Effector memory CD4-positive, alpha-beta T cell (primary cell): ENCODE data around the gene PCP4.

Source experiments
- DNase-seq, 3 donors: peaks; one replicate each; pipeline ENCODE4 v3.0.0-alpha.2; 2020
- H3K27ac ChIP-seq: 2 replicates; pipeline ENCODE4 v1.7.0; 2013; ENCODE audit warnings: mild to moderate bottlenecking, low read length, moderate library complexity; ENCODE audit not compliant: insufficient read depth, poor library complexity, severe bottlenecking
- H3K27me3 ChIP-seq: replicated peaks from 2 replicates; pipeline ENCODE4 v1.7.0; 2013; ENCODE audit warnings: mild to moderate bottlenecking, low read length; ENCODE audit not compliant: insufficient read depth, control insufficient read depth, poor library complexity, severe bottlenecking
- H3K36me3 ChIP-seq: 2 replicates; pipeline ENCODE4 v1.7.0; 2013; ENCODE audit warnings: mild to moderate bottlenecking, low read length, moderate library complexity; ENCODE audit not compliant: control insufficient read depth, insufficient read depth
- H3K4me1 ChIP-seq: 2 replicates; pipeline ENCODE4 v1.7.0; 2013; ENCODE audit warnings: low read length, mild to moderate bottlenecking; ENCODE audit not compliant: control insufficient read depth, insufficient read depth, poor library complexity, severe bottlenecking
- H3K4me3 ChIP-seq: 2 replicates; pipeline ENCODE4 v1.7.0; 2013; ENCODE audit warnings: low read length, low read depth, mild to moderate bottlenecking; ENCODE audit not compliant: insufficient read depth, poor library complexity, severe bottlenecking
- H3K9me3 ChIP-seq: 2 replicates; pipeline ENCODE4 v1.7.0; 2013; ENCODE audit warnings: mild to moderate bottlenecking, low read length, moderate library complexity; ENCODE audit not compliant: control insufficient read depth

Gene PCP4

DNA sequence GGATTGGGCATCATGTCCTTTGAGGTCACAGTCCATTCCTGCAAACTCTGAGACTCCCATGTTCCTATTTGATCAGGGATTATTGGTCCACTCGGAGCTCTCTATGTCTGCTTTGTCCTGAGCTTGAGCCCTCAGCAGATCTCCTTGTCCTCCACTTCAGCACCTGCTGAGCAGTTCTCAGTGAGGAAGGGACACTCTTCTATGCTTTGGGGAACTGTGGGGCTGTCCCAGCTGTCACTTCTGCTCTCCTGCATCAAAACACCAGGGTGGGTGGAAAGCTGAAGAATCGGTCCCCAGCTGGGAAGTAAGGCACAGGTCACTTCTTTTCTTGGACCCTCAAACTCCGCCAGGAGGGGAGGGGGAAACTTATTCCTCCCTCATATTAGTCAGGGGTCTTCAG lies 99.5 kb downstream of the PCP4 start:
- Histone ChIP-seq H3K27ac (no peak overlapping the region), H3K27me3 (no peaks in the 10 kb centered on the region), H3K4me3 (no peak overlapping the region), H3K9me3 (no peaks in the 10 kb centered on the region), H3K4me1 (no peaks in the 10 kb centered on the region), H3K36me3 (no peaks in the 10 kb centered on the region)
- no peak for DNase-seq

- no peak overlapping the region for H3K27ac ChIP-seq
- H3K36me3 ChIP-seq: no peaks in the 10 kb centered on the region
- DNase-seq: no peak
- no peaks in the 10 kb centered on the region for H3K9me3 ChIP-seq
- H3K4me3 ChIP-seq: no peak overlapping the region
- no peaks in the 10 kb centered on the region for H3K27me3 ChIP-seq
- no peaks in the 10 kb centered on the region for H3K4me1 ChIP-seq
These were observed 100.8 kb downstream of the PCP4 start for GRCh38 chr21:39968010-39968409.

DNA sequence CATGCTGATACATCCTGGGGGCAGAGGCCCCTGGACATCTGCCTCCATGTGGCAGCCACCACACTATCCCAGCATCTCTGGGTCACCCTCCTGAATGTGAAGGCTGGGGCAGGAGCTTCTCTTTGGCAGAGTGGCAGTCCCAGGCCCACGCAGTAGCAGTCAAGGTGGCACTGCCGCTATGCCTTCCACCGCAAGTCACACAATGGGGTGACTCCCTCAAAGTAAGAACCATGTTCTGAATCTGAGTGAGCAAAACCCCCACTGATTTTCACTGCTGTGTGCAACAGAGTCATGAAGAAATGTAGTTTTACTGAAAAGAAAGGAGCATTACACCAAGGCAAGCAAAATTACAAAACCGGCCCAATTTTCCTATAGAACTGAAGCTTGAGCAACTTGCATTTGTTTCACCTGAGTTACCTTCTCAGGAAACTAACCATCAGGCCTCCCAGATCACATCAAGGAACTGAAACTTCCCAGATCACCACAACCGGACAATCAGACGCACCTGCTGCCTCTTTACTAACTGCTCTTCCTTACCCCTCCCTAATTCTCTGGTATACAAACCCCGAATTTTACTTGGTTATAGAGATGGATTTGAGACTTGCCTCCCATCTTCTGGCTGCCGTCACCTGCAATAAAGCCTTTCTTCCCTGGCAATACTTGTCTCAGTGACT lies 102.6 kb downstream of the PCP4 start:
- no peaks in the 10 kb centered on the region for H3K27me3 ChIP-seq
- no peaks in the 10 kb centered on the region for H3K9me3 ChIP-seq
- no peaks in the 10 kb centered on the region for H3K36me3 ChIP-seq
- DNase-seq: no peak
- no peaks in the 10 kb centered on the region for H3K4me1 ChIP-seq
- H3K27ac ChIP-seq: no peak overlapping the region
- no peak overlapping the region for H3K4me3 ChIP-seq

DNA sequence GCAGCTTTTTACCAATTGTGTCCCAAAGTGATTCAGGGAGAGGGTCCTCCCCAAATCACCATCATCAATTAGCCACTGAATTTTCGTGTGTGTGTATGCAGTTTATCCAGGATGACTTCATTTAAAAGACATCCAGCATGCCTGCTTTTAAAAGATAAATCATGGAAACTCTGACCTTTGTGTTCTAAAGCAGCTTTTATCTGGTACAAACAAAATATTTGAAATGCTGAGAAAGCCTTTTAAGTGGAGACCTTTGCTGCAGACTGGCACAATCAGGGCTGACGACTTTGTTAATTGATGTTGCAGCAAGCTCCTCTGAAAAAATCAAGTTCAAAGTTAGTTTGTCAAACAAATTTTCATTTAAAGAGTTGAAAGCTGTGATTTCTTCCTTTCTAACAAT lies 104.7 kb downstream of the PCP4 start:
- H3K9me3 ChIP-seq: no peaks in the 10 kb centered on the region

DNA sequence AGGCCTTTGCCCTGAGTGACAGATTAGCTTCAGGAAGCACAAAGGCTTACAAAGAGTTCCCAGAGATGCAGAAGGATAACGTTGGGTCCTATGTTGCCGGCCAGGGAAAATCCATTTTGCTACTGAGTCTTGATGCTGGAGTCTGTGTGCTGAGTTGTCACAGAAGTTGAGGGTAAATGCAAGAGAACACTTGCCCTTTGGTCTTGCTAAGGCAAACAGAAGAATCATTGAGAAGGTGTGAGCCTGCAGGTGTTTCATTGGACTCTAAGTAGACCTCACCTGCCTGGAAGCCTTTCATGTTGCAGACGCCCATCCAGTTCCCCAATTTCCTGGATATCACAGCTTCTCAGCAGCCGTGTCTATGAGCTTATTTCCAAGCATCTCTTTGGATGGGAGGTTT lies 105.2 kb downstream of the PCP4 start:
- no peaks in the 10 kb centered on the region for H3K4me1 ChIP-seq
- no peak overlapping the region for H3K4me3 ChIP-seq
- no peaks in the 10 kb centered on the region for H3K27me3 ChIP-seq
- no peaks in the 10 kb centered on the region for H3K9me3 ChIP-seq
- DNase-seq: no peak
- H3K27ac ChIP-seq: no peak overlapping the region
- H3K36me3 ChIP-seq: no peaks in the 10 kb centered on the region

More for the DNA sequence above, 104.7 kb downstream of the PCP4 start:
- Histone ChIP-seq H3K4me3 (no peak overlapping the region), H3K27me3 (no peaks in the 10 kb centered on the region), H3K27ac (no peak overlapping the region), H3K36me3 (no peaks in the 10 kb centered on the region), H3K4me1 (no peaks in the 10 kb centered on the region)
- DNase-seq: no peak

DNA sequence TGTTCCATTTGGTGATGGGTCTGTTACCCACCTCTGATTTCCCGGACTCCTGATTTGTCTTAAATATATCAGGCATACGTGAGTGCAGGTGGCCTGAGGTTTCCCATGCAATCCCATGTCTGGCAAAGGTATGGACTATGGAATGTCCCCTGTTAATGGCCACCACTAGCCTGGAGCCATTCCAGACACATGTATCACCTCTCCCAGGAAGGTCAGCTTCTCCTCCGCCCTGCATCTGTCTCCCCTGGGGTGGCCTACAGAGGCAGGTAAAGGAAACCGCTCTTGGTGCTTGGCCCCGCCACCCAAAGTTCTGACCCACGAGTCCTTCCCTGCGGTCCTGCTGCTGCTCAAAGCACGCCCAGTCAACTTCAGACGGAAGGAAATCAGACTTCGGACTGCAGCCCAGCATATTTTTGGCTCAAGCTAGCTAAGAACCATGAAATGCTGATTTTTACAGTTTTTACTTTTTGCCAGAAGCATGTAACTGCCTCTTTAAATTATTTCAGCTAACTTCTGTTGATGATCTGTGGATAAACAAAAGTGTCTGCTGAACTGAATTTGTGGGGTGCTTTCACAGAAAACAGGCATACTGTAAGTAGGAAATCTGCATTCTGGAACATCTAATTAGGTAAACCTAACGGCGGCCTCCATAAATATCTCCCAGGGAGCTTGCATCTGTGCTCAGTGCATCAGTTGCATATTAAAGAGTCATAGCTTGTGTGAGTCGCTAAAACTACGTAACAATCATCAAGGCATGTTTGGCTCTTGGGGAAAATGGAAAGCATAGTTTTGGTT lies 105.9 kb downstream of the PCP4 start:
- H3K27ac ChIP-seq: no peak overlapping the region
- no peaks in the 10 kb centered on the region for H3K36me3 ChIP-seq
- H3K4me1 ChIP-seq: no peaks in the 10 kb centered on the region
- H3K9me3 ChIP-seq: no peaks in the 10 kb centered on the region
- no peak for DNase-seq
- no peaks in the 10 kb centered on the region for H3K27me3 ChIP-seq
- H3K4me3 ChIP-seq: no peak overlapping the region

DNA sequence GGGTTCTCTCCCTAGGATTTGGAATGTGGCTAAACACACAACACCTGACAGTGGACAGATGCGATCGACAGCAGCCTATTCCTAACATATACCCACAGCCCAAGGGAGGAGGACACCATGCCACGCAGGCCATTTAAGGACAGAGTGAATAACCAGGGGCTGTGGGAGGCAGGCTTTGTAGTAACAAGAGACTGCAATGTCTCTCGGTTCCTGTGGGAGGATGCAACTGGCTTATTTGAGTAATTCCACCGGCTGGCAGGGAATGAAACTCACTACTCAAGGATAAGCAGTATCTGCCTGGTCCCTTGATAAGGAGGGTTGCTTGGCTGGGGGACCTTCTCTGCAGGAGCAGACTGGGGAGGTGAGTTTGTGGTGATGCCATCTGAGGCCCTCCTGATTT lies 109.6 kb downstream of the PCP4 start:
- Histone ChIP-seq H3K9me3 (no peaks in the 10 kb centered on the region), H3K4me3 (no peak overlapping the region), H3K4me1 (no peaks in the 10 kb centered on the region), H3K27ac (no peak overlapping the region), H3K27me3 (no peaks in the 10 kb centered on the region), H3K36me3 (no peaks in the 10 kb centered on the region)
- DNase-seq: no peak
